GM19043 (cell line): ENCODE results near the gene MIA.
"Not testable (repeated sequence)": the region's sequence is repeated elsewhere in the genome, so short reads cannot be mapped to it uniquely, and the experiment has no call there.

Experiments
- ATAC-seq: cut with Tn5 transposase; IDR thresholded peaks from one replicate; pipeline ENCODE4 v1.9.1; 2021; ENCODE audit warnings: low read depth; ENCODE audit not compliant: unreplicated experiment

The MIA gene

DNA sequence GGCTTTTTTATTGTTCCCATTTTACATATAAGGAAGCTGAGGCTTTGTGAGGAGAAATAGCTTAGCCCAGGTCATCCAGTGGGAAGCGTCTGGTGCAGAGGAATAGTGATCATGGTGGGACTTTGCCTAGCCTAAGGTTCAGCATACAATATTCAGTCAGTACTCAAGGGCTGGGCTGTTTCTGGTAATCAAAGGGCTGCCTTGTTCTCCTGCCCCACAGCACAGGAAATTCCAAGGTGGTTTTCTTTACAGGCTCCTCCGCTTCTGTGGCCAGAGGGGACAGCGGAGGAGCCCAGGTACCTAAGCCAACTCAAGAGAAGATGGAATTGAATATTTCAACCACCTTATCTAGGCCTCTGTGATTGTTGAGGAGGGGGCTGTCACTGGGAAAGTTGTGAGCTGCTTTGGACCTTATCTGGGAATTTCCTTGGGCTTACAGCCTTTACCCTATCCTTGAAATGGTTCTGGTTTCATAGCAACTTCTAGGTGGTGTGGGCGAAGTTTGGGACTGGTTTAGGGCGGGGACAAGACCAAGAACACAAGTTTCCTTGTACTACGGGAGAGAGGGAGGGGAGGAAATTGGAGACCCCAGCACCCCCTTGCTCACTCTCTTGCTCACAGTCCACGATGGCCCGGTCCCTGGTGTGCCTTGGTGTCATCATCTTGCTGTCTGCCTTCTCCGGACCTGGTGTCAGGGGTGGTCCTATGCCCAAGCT, at the start of gene MIA:
Gene MIA, plus strand, starts transcription at position 606 of the 716 bp plus-strand sequence. Its CDS starts 22 bp downstream, at position 628.
- no peak for ATAC-seq

GRCh38 chr19:40726279-40726678, 49.0 kb upstream of the MIA start:
- ATAC-seq, result no peak

- not testable (repeated sequence) for ATAC-seq
Measured at GRCh38 chr19:40730065-40730464, 45.3 kb upstream of the MIA start.

GRCh38 chr19:40732304-40732703, 43.0 kb upstream of the MIA start:
- ATAC-seq, result not testable (repeated sequence)

DNA sequence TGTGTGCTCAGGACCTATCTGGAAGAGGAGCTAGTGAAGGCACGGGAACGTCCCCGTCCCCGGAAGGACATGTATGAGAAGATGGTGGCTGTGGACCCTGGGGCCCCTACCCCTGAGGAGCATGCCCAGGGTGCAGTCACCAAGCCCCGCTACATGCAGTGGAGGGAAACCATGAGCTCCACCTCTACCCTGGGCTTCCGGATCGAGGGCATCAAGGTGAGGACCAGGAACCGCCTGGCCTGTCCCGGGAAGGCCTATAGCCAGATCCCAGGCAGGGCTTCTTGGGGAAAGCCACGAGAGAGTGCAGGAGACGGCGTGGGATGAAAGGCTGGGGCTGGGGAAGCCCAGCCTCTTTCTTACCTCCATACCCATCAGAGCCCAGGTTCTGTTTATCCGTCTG, 42.2 kb upstream of the MIA start:
- ATAC-seq, result no peak

GRCh38 chr19:40735013-40735771, 40.1 kb upstream of the MIA start:
- no peak for ATAC-seq

- no peak for ATAC-seq
Measured at GRCh38 chr19:40736661-40737060, 38.7 kb upstream of the MIA start.

- no peak for ATAC-seq
Measured at GRCh38 chr19:40737102-40737644, 38.1 kb upstream of the MIA start.

DNA sequence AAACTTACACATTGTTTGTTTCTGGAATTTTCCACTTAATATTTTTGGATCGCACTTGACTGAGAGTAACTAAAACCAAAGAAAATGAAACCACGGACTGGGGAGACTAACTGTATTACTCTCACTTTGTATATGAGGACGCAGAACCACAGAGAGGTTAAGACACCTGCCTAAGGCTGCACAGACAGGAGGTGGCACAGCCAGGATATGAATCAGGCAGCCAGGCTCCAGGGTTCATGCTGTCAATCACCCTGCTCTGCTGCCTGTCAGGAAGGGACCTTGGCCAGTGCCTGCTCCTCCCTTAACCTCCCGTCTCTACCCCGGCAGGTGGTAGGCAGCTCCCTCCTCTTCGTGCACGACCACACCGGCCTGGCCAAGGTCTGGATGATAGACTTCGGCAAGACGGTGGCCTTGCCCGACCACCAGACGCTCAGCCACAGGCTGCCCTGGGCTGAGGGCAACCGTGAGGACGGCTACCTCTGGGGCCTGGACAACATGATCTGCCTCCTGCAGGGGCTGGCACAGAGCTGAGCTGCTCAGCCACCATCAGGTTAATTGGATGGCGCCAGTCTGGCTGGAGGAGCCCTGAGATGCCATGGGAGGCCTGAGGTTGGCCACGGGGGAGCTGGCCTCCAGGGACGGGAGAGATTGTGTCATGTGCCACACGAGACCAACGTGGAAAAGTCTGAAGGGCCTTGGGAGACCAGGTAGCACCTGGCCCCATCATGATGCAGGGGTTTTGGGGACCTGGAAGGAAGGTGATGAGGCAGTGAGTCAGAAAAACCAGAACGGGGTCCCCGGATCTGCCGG, 36.1 kb upstream of the MIA start:
- no peak for ATAC-seq

DNA sequence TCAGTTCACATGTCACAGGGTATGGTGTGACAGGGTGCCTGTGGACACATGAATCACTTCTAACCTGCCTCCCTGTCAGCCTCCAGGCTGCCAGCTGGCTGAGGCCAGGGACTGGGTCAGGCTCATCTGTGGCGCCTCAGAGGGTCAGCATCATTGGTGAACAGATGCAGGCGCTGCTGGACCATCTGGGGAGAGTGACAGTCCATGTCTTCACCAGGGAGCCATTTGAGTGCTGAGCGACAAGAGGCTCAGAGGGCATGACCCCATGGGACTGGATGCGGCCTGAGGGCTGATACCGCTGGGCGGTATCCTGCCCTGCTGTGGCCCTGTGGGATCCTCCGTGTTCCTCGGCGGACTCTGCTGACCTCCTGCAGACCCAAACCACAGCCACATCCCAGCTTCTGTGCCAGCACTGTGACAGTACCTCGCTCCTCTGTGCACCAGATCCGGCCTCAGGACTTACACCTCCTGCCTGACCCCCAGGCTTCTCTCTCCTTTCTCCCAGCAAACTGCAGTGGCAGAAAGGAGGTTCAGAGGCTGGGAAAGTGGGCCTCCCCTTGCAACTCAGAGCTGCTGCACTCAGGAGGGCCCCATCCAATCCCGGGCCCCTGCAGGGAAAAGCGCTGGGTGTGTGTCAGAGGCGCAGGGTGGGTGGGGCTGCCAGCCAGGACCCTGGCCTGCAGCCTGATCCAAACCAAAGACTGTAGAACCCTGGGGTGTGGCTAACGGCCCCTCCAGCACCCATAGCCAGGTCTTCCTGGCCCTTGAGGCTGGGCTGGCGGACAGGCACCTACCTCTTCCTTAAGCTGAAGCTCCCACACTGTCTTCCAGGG, 35.2 kb upstream of the MIA start:
- ATAC-seq, result no peak

- ATAC-seq, result no peak
Measured at GRCh38 chr19:40740747-40741146, 34.6 kb upstream of the MIA start.

GRCh38 chr19:40741527-40742390, 33.6 kb upstream of the MIA start:
- no peak for ATAC-seq

DNA sequence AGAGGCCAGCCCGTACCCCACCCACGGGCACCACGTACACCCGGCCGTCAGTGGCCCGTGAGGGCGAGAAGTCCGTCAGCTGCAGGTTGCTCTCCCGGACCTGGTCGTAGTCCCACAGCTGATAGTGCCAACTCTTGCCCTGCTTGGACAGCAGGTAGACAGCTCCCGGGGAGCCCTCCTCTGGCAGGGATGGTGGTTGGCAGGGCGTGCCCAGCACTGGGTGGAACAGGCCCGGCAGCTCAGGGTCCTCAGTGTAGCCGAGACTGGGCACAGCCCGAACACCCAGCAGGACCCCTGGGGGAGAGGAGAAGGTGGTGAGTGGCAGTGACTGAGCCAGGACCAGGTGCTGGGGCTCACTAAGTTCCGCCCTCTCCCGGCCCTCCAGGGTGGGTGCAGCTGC, 32.8 kb upstream of the MIA start:
- no peak for ATAC-seq

DNA sequence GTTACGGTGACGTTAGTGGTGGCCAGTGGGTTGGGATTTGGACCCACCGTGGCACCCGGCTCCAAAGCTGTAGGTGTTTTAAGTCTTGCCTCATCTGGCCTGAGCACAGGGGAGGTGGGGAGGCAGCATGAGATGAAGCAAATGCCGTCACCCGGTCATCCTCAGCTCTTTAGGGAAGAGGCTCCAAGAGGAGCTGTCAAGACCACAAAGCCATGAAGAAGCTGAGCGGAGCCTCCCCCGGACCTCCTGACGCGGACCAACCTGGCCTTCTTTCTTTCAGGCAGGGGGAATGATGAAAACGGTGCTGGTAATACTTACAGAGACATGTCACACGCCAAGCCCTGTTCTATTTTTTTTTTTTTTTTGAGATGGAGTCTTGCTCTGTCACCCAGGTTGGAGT, 32.4 kb upstream of the MIA start:
- ATAC-seq, result no peak

- ATAC-seq, result no peak
Measured at GRCh38 chr19:40743926-40744325, 31.4 kb upstream of the MIA start.

DNA sequence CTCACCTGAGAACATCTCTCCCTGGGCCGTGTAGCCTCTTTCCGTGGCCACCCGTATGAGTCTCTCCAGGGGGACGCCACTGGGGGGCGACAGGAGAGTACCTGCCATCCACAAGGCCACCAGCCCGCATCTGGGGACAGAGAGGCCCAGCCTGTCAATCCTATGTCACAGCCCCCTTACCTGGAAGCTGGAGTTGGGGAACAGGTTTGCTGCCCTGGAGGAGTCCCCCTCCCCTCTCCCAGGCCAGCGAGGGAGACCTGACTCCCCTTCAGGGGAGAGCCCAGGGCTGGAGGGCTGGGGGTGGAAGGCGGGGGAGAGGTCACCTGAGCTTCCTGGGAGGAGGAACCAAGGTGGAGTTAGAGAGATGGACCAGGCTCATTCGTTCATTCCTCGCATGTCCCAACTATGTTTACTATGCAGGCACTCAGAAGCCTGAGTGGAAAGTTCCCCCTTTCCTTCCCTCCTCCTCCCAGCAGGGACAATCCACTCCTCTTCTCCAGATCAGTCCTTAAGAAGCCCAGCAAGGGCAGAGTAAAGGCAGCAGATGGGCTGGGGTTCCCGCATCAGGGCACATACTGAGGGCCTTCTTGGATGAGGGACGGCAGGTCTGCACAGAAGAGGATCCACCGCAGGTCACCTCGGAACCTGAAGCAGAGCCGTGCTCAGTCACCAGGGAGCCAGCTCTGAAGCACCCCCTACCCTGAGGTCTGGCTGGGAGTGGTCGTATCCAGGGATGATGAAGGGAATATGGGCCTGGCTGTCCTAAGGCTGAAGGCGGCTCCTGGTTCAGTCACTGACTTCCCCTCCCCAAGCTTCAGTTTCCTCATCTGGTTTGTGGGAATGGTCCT, 30.5 kb upstream of the MIA start:
- ATAC-seq, result no peak

DNA sequence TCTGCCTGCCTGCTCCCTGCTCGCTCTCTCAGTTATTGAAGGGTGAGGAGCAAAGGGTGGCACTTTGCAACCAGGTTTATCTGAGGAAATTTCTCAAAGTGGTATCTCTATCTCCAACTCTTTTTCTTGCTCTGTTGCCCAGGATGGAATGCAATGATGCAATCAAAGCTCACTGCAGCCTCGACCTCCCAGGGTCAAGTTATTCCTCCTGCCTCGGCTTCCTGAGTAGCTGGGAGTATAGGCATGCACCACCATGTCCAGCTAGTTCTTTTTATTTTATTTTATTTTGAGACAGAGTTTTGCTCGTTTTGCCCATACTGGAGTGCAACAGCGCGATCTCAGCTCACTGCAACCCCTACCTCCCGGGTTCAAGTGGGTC, 29.9 kb upstream of the MIA start:
- ATAC-seq, result no peak

DNA sequence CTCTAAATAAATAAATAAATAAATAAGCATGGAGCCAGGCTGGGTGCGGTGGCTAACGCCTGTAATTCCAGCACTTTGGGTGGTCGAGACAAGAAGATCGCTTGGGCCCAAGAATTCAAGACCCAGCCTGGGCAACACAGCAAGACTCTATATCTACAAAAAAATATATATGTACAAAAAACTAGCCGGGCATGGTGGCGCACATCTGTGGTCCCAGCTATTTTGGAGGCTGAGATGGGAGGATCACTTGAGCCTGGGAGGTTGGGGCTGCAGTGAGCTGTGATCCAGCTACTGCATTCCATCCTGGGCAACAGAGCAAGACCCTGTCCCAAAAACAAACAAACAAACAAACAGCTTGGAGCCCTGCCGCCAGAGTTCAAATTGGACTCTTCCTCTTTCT, 27.8 kb upstream of the MIA start:
- ATAC-seq, result no peak
